NCI-H345 (cell line): ENCODE results near the gene S100B.

ENCODE experiments used
- DNase-seq: peaks from one replicate; lab custom pipeline; 2025; lab: John Stamatoyannopoulos, UW

S100B gene

DNA sequence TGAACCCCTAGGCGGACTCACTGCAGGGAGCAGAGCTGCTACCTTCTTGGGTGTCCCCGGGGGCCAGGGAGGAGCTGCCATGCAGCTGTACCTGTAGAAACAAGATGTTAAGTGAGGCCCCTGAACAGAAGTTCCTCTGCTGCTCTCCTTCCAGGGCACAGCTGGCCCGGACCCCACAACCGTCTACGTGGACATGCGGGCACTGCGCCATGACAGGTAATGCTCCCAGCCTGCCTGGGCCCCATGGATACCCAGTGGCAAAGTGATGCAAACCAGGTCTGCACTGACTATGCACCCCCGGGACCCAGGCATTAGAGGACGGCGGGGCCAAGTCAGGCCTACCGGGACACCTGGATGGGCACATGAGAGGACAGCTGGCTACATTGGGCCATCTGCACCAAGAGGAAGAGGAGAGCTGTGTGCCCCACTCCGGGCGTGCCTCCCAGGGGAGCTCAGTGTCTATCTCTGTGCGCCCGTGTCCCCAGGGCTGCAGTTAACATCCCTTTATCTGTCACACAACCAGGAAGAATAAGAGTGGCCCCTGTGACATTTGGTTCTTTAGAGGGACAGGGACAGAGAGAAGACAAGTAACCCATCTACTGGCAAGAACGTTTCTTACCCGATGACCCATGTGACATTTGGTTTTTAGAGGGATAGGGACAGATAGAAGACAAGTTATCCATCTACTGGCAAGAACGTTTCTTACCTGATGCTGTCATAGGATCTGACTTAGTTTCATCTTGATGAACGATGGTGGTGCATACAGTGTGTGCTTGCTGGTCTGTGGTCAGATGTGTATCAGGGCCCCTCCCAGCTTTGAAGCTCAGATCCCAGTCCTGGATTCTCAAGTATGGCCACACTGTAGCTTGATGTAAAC is 44.1 kb downstream of the S100B start:
- no peak for DNase-seq

DNA sequence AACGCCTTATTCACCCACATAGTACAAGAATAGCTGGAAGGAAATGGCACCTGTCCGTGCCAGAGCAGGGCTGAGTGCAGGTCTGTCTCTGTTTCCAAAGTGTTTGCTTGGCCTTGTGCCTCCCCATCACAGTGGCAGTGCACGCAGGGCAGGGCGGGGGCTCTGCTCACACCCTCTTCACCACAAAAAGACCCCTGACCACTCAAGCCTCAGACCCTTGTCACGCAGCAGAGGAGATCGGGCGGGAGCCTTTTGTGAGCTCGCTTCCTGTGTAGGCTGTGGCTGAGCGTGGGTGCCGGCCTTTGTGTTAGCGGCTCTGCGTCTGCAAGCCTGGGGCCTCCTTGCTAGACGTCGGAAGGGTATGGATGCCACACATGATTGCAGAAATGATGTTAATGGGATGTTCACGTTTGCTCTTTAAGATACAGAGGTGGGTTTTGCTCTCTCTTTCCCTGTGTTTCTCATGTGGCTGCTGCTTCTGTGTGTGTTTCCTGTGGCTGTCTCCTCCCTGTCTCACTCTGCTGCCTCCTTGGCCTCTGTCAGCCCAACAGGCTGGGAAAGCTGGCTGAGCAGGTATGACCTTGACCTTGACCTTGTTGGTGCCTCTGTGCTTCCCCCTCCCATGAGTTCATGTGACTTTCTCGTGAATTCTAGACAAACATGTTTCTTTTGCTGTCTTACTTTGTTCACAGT is 45.4 kb downstream of the S100B start:
- DNase-seq, result no peak

DNA sequence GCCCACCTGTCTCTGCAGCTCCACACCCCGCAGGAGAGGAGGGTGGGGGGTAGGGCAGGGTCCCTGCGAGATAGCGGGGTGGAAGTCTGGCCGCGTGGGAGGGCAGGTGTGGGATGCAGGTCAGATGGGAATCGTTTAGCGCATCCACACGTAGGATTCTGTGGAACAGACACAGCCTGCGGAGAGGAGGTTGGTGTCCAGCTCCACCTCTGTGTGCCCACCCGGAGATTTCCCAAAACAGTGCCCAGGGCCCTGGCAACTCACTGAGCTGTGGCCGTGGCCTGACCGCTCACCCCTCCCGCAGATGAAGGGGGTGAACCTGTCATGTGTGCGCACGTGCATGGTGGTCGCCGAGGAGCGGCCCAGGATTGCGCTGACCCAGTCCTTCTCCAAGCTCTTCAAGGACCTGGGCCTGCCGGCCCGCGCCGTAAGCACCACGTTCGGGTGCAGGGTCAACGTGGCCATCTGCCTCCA is 46.9 kb downstream of the S100B start:
- no peak for DNase-seq

DNA sequence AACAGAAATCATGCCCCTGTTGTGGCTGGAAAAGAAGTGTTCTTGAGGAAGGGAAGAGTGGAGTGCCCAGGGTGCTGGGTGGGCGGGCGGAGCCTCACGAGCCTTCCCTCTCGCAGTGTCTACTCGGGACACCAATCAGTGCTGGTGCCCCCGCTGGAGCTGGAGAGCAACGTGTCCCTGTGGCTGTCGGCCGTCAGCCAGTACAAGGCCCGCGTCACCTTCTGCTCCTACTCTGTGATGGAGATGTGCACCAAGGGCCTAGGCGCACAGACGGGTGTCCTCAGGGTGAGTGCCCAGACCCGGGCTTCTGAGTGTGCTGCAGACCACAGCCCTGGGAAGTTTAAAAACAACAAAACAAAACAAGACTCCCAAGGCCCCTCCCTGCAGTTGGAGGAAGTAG is 47.4 kb downstream of the S100B start:
- no peak for DNase-seq

GRCh38 chr21:46556802-46557201 is 48.1 kb downstream of the S100B start:
- no peak for DNase-seq

DNA sequence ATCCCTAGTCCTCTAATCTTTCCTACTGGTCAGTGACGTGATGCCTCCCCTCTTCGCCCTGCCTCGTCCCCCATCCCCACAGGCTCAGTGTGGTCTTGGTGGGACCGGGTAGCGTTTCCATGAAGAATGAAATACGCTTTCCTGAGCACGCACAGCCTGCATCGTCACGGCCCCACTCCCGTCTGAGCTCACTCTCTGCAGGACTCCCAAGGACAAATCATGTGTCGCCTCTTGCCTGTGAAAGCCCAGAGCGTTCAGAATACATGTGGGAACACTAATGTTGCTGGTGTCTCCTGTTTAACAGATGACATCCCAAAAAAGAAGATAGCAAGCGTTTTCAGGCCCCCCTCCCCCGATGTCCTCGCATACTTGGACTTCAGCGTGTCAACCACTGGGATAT is 49.2 kb downstream of the S100B start:
- no peak for DNase-seq

GRCh38 chr21:46555225-46555617 is 49.7 kb downstream of the S100B start:
- DNase-seq, result no peak

GRCh38 chr21:46554431-46555224 is 50.3 kb downstream of the S100B start:
- peak; percentile 6 for DNase-seq

- DNase-seq, result no peak
Observed at GRCh38 chr21:46553993-46554392, 50.9 kb downstream of the S100B start.

DNA sequence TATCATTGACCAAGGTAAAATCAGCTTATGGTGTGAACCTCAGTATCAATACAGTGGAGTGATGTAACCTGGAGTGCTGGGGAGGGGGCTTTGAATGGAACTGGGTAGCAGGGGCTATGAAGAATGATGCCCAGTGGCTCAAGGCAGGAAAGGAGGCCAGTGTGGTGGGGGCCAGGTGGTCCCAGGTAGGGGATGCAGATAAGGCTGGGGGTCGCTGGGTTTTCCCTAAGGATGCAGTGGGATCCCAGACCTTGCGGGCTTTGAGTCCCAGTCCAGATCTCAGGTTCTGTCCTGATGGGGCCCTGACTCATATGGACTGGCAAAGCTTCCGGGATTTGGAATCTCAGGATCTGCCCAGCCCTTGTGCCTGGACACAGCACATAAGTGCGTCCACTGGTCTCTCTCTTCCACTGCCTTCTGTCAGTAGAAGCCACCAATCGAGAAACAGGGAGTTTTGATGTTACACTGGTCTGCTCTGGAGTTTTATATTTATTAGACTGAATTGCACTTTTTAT is 52.0 kb downstream of the S100B start:
- DNase-seq, result no peak

DNA sequence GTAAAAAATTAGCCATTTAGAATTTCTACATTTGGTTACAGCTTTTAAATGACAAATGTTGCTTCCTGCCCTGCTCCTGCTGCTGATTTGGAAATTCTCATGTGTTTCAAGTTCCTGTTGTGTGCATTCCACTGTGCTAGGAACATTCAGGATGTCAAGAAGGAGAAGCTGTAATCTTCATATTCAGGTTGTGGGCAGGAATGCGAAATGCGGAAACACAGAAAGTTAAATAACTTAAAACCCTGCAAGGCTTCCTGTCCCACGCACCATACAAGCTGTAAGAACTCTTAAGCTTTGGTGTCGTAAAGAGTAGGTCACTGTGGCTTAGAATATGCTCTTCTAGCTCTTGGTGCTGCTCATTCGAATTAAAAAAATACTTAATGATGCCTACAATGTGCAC is 52.6 kb downstream of the S100B start:
- DNase-seq, result no peak

DNA sequence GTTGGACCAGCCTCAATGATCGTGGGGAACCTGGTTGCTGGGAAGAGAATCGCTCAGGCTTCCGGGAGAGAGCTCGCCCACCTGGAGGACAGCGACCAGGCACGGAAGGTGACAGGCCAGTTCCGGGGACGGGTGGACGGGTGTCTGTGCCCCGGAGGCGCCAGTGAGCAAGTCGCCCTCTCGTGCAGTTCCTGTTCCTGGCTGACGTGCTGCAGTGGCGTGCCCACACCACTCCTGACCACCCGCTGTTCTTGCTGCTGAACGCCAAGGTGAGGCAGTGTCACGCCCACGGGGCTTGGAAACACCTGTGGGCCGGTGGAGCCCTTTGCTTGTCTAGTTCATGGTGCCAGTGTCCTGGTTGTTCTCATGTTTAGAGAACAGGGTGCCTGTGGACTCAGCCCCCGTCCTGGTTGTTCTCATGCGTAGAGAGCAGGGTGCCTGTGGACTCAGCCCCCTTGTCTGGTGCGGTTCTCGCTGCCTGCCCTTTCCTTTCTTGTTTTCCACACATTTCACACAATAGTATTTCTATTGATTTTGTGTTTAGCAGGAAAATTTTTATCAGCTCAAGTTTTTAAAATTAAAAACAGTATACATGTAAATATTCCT is 53.1 kb downstream of the S100B start:
- no peak for DNase-seq

- no peak for DNase-seq
Observed at GRCh38 chr21:46550116-46550941, 54.6 kb downstream of the S100B start.

- no peak for DNase-seq
Observed at GRCh38 chr21:46549650-46550049, 55.2 kb downstream of the S100B start.
